ENCODE data around the gene LEP.

DNA sequence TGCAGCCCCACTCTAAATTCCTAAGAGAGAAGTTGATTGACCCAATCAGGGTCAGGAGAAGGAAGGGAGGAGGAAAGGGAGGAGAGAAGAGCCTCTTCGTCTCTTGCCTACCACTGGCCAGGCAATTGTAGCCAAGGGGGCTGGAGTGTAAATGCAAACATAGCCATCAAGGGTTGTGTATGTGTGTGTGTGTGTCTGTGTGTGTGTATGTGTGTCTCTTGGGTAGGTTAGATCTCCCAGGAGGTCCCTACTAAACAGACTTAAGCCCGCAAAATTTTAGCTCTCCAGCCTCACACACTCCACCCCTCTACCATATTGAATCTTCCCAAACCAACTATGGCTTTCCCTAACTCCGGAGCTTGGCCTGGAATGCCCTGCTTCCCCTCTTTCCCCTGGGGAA, 3.8 kb downstream of the LEP start:
- no peak for TF ChIP-seq CTCF (IDR thresholded peaks at IDR 0.05; ENCODE audit: low read depth, low read length, poor library complexity, severe bottlenecking)
- TF ChIP-seq EZH2phosphoT487 (IDR thresholded peaks at IDR 0.05; ENCODE audit: borderline replicate concordance, low read length), result no peak

Data from DOHH2 (cell line).